HG03064 (cell line): Measurements from ENCODE around the gene DCAF12L1.

Experiments
- ATAC-seq: cut with Tn5 transposase; IDR thresholded peaks from one replicate; pipeline ENCODE4 v1.9.1; 2021; ENCODE audit warnings: low read depth; ENCODE audit not compliant: unreplicated experiment

The DCAF12L1 gene

DNA sequence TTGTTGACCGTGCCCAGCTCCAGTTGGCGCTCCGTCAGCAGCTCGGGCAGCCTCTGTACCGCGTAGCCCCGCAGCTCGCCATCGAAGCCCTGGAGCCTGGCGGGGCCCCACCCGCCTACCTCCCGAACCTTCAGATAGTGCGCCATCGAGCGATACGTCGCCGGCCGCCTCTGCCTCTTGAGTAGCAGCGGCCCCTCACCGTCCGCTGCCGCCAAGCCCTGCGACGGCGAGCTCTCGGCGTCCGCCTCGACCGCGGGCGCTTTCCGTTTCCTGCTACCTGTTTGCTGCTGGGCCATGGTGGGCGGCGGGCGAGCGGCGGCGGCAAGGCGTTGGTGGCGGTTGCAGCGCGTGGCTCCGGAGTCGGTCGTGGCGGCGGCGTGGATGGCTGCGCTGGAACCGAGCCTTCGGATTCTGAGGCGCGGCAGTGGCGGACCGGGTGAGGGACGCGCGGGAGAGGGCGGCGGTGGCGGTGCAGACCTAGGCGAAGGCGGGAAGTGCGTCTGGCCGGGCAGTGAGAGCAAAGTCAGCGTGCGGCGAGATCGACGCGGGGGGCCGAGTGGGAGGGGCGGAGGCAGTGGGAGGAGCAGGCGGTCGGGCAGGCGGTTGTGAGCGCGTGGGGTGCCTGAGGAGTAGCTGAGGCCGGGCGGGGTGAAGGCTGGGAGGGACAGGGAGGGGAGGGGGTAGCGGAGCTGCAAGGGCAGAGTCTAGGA is at the start of gene DCAF12L1:
Gene DCAF12L1 (minus strand): TSS at position 502 of the 710 bp plus-strand sequence. CDS start 206 bp downstream, at position 296.
- ATAC-seq = no peak

DNA sequence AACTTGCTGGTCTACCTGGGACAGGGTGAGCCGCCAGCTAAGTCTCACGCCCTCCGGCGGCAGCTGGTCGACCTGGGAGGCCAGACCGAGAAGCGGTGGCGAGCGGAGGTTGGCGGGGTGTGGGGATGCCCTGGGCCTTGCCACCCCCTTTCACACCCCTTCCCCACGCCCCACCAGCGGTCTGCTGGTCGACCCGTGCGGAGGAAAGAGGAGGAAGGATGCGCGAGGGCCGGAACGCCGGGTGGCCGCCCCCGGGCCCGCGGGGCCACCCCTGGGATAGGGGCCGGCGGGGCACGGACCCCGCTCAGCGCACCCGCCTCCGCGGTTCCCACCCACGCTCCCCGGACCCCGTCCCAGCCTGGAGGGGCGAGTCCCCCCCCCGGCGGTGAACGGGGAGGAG is 28.3 kb upstream of the DCAF12L1 start:
- ATAC-seq = no peak

GRCh38 chrX:126575911-126576310 is 23.3 kb upstream of the DCAF12L1 start:
- no peak for ATAC-seq

GRCh38 chrX:126557151-126557550 is 4.5 kb upstream of the DCAF12L1 start:
- ATAC-seq = no peak

DNA sequence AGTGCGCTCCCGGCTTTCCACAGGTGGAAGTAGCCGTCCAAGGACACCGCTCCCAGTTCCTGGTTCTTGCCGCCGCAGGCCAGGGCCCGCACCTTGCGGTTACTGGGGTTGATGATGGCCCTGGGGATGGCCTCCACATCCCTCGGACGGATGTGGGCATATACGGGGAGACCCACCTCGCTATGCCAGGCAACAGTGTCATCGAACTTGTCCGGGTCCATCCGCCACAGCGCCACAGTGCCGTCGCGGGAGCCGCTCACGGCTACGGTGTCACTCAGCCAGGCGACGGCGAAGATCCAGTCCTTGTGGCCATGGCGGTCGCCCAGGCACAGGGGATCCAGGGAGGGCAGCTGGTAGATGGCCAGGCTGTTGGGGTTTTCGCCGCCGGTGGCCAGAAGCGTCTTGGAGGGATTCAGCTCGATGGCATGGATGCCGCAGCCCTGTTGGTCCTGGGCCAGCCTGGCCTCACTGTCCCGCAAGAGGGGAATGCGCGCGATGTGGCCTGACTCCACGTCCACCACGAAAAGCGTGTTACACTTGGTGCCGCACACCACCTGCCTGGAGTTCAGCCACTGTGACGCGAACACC is 795 bp downstream of the DCAF12L1 start:
- ATAC-seq = no peak

DNA sequence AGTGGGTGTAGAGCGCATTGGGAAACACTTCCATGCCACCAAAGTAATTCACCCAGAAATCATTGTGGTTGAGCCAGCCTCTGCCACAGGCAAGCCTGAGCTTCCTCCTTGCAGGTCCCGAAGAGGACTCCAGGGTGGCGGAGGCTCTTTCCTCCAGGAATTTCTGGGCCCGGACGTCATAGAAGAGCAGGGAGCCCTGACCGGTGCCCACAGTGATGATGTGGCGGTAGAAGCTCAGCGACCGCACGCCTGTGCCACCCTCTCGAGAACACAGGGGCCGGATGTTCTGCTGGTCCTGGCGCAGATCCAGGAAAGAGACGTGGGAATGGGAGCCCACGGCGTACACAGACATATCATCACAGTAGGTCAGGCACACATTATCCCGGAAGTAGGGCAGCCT is 1.3 kb downstream of the DCAF12L1 start:
- ATAC-seq = no peak

- ATAC-seq = no peak
Measured at GRCh38 chrX:126550816-126551215, 1.8 kb downstream of the DCAF12L1 start.

GRCh38 chrX:126509923-126510322 is 42.7 kb downstream of the DCAF12L1 start:
- no peak for ATAC-seq
